ENCODE results near the gene TBX2.

GRCh38 chr17:61418449-61418848 lies 18.8 kb downstream of the TBX2 start:
- TF ChIP-seq ELK1 (CRISPR knock-in tag; IDR thresholded peaks at IDR 0.05) = no peak
- no peak for TF ChIP-seq GABPB1 (CRISPR knock-in tag; IDR thresholded peaks at IDR 0.05)
- TF ChIP-seq BHLHE40 (IDR thresholded peaks at IDR 0.05; ENCODE audit: low read length) = no peak
- no peak for TF ChIP-seq CTCF (IDR thresholded peaks at IDR 0.05 in 2 of 3, conservative IDR thresholded peaks at IDR 0.05 in 1 of 3; ENCODE audit: insufficient read depth in 2 of 3, low read depth in 1 of 3, low read length in 3 of 3)
- no peak for TF ChIP-seq EP300 (IDR thresholded peaks at IDR 0.05; ENCODE audit: low read length)
- TF ChIP-seq POLR2AphosphoS5 (IDR thresholded peaks at IDR 0.05; ENCODE audit: control insufficient read depth, insufficient read depth, low read depth, low read length) = no peak
- no peak for TF ChIP-seq PHF8 (IDR thresholded peaks at IDR 0.05; ENCODE audit: borderline replicate concordance, low read length)
- no peak for TF ChIP-seq MAX (CRISPR knock-in tag; IDR thresholded peaks at IDR 0.05)
- TF ChIP-seq ZNF24 (IDR thresholded peaks at IDR 0.05) = no peak
- no peak for TF ChIP-seq ZNF408 (CRISPR knock-in tag; IDR thresholded peaks at IDR 0.05; ENCODE audit: low read depth)
- TF ChIP-seq ZNF584 (CRISPR knock-in tag; IDR thresholded peaks at IDR 0.05; ENCODE audit: low read depth) = no peak
- TF ChIP-seq TARDBP (IDR thresholded peaks at IDR 0.05) = no peak
